Gastrocnemius medialis (tissue), 4 donors: ENCODE measurements around the gene THRB. TPM values are rescaled to one million over a fixed set of nuclear protein-coding genes. Genes with fewer than 3 reads are reported as not detected.

ENCODE experiments used
- ATAC-seq, 2 donors: fragments of 150-250 bp; one replicate each; pipeline ENCODE4 v1.9.1; 2016
- DNase-seq, 2 donors: peaks; one replicate each; pipeline ENCODE4 v3.0.0-alpha.2; 2019
- H3K27ac ChIP-seq, 4 donors: fragments of 200-600 bp; sonication (generic); 1 replicate in 1 of 4; 2 replicates in 3 of 4; pipeline ENCODE4 v1.5.1; 2016 to 2018; ENCODE audit warnings: mild to moderate bottlenecking in 2 of 4, moderate library complexity in 1 of 4
- H3K27me3 ChIP-seq, 3 donors: fragments of 200-600 bp; sonication (generic) in 2 of 3; 1 replicate in 1 of 3; 2 replicates in 2 of 3; pipeline versions ENCODE4 v1.5.1 to v1.6.0; 2016 to 2019; ENCODE audit warnings: mild to moderate bottlenecking in 1 of 3, moderate library complexity in 1 of 3
- H3K36me3 ChIP-seq, 2 donors: fragments of 200-600 bp; sonication (generic) in 1 of 2; one replicate each; pipeline ENCODE4 v1.5.1; 2017 to 2018
- H3K4me1 ChIP-seq, 2 donors: fragments of 200-600 bp; sonication (generic) in 1 of 2; one replicate each; pipeline ENCODE4 v1.5.1; 2016 to 2017; ENCODE audit warnings: mild to moderate bottlenecking in 2 of 2
- H3K4me3 ChIP-seq, 4 donors: fragments of 200-600 bp; sonication (generic) in 3 of 4; 1 replicate in 1 of 4; 2 replicates in 3 of 4; pipeline ENCODE4 v1.5.1; 2016 to 2019; ENCODE audit warnings: mild to moderate bottlenecking in 2 of 4
- H3K9me3 ChIP-seq, 3 donors: fragments of 200-600 bp; sonication (generic) in 2 of 3; 1 replicate in 1 of 3; 2 replicates in 2 of 3; pipeline ENCODE4 v1.5.1; 2016 to 2019
- POLR2A ChIP-seq, 2 donors: fragments of 450-650 bp; IDR thresholded peaks; one replicate each; pipeline ENCODE4 v1.6.1; 2017; ENCODE audit warnings: antibody characterized with exemption in 2 of 2, mild to moderate bottlenecking in 2 of 2, moderate library complexity in 2 of 2
- in situ Hi-C, 4 donors: fragments of 200-750 bp; cut with MboI; loops; one replicate each; pipeline versions ENCODE4 v1.15.0 to v1.8.0; 2017; ENCODE audit warnings: low sequenced_read_pairs in 4 of 4
- intact Hi-C: fragments of 100-400 bp; cut with DNase I; formaldehyde crosslinking; loops from one replicate; pipeline ENCODE4 v1.15.1; 2023; ENCODE audit warnings: low total_unique reads
- total RNA-seq, 4 donors: library from RNA; depleted of rRNA; stranded (reverse); fragments of >200 nt; gene quantifications; one replicate each; pipeline versions ENCODE4 v1.1.0 to v1.2.3, GENCODE V29; 2016
- TF ChIP-seq, protein P1 (sequence below), 5 experiments: fragments of 450-650 bp in 3 of 5; fragments of 200-600 bp in 2 of 5; sonication (generic) in 2 of 5; IDR thresholded peaks in 4 of 5; conservative IDR thresholded peaks in 1 of 5; 1 replicate in 4 of 5; 2 replicates in 1 of 5; pipeline ENCODE4 v1.5.1; 2016 to 2019; ENCODE audit warnings: antibody characterized with exemption in 5 of 5, mild to moderate bottlenecking in 3 of 5, moderate library complexity in 3 of 5

Gene THRB
- total RNA-seq, 4 donors from 2014 or later = 20.1 to 60.0 (median 25.3) TPM

DNA sequence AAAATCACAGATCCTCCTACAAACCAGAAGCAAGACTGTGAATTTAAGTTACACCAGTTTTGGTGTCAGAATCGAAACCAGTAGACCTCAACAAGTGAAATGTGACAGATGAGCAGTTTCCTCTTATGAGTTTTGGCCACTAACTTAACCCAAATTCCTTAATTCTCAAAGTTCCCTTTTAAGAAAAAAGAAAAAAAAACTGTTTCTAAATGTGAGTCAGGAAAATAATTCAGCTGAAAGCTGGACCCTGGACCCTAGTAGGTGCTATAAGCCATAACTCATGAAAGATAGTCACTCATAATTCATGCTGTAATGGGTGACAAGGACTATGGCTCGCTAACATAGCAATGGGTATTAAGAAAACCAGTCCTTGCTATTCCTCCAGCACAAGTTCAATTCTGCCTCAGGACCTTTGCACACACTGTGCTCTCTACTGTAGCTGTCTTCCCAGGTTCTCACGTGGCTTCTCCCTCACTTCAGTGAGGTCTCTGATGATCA is 9.0 kb upstream of the THRB start:
- H3K27me3 ChIP-seq = no peaks in the 10 kb centered on the region
- peaks cover 13 to 17% of the 10 kb centered on the region in 2 donors for H3K4me1 ChIP-seq
- intact Hi-C loops (no loop called here), in situ Hi-C loops (no loop called here)
- ATAC-seq (no peak), DNase-seq (no peak)
- TF ChIP-seq, protein P1, sequence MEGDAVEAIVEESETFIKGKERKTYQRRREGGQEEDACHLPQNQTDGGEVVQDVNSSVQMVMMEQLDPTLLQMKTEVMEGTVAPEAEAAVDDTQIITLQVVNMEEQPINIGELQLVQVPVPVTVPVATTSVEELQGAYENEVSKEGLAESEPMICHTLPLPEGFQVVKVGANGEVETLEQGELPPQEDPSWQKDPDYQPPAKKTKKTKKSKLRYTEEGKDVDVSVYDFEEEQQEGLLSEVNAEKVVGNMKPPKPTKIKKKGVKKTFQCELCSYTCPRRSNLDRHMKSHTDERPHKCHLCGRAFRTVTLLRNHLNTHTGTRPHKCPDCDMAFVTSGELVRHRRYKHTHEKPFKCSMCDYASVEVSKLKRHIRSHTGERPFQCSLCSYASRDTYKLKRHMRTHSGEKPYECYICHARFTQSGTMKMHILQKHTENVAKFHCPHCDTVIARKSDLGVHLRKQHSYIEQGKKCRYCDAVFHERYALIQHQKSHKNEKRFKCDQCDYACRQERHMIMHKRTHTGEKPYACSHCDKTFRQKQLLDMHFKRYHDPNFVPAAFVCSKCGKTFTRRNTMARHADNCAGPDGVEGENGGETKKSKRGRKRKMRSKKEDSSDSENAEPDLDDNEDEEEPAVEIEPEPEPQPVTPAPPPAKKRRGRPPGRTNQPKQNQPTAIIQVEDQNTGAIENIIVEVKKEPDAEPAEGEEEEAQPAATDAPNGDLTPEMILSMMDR (IDR thresholded peaks at IDR 0.05 in 4 of 5, conservative IDR thresholded peaks at IDR 0.05 in 1 of 5) = no peak
- TF ChIP-seq POLR2A (IDR thresholded peaks at IDR 0.05) = no peak
- no peaks in the 10 kb centered on the region for H3K36me3 ChIP-seq
- no peak overlapping the region for H3K4me3 ChIP-seq
- no peaks in the 10 kb centered on the region for H3K9me3 ChIP-seq
- H3K27ac ChIP-seq = no peak overlapping the region

DNA sequence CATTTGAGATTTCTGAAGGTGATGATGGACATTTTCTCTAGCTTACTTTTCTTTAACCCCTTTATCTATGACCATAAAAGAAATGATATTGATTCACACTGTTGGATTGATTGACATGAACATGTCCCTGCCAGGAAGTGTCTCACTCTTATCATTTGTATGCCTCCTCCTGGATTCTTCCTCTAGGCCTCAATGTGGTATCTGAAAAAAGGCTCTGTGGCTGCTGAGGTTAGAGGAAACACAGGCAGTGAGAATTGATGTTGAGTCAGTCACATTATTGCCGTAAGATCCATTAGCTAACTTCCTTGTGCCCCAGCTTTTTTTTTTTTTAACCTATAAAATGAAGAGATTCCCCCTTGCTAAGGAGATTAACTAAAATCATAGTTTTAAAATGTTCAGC is 8.0 kb upstream of the THRB start:
- DNase-seq (no peak), ATAC-seq (no peak)
- no peak overlapping the region for H3K4me3 ChIP-seq
- peaks cover 3 to 8% of the 10 kb centered on the region in 2 donors for H3K4me1 ChIP-seq
- intact Hi-C loops = no loop called here
- in situ Hi-C loops = no loop called here
- H3K9me3 ChIP-seq = no peaks in the 10 kb centered on the region
- H3K27ac ChIP-seq = no peak overlapping the region
- H3K36me3 ChIP-seq = no peaks in the 10 kb centered on the region
- no peak for TF ChIP-seq POLR2A (IDR thresholded peaks at IDR 0.05)
- TF ChIP-seq, protein P1 (IDR thresholded peaks at IDR 0.05 in 4 of 5, conservative IDR thresholded peaks at IDR 0.05 in 1 of 5) = no peak
- no peaks in the 10 kb centered on the region for H3K27me3 ChIP-seq

DNA sequence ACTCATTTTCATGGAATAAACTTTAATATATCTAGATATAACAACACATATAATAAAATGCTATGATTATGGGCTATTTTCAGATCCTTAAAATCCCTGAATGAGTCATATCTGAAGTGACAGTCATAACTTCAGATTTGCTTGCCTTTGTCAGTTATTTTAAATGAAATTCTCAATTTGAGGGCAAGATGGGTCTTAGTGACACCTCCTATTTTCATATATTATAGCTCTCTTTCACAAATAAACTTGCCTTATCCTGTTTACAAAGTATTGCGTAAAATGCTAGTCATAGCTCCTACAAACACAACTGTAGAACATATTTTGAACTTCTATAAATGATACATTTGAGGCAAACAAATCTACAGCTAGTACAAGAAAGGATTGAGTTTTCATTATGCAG is 6.2 kb upstream of the THRB start:
- Histone ChIP-seq H3K27ac (no peak overlapping the region), H3K27me3 (no peaks in the 10 kb centered on the region), H3K4me1 (peaks cover 7 to 8% of the 10 kb centered on the region in 2 donors), H3K36me3 (no peaks in the 10 kb centered on the region), H3K4me3 (no peak overlapping the region), H3K9me3 (no peaks in the 10 kb centered on the region)
- TF ChIP-seq, protein P1 (IDR thresholded peaks at IDR 0.05 in 4 of 5, conservative IDR thresholded peaks at IDR 0.05 in 1 of 5) = no peak
- no peak for TF ChIP-seq POLR2A (IDR thresholded peaks at IDR 0.05)
- intact Hi-C loops (no loop called here), in situ Hi-C loops (no loop called here)
- no peak for ATAC-seq
- DNase-seq = no peak

DNA sequence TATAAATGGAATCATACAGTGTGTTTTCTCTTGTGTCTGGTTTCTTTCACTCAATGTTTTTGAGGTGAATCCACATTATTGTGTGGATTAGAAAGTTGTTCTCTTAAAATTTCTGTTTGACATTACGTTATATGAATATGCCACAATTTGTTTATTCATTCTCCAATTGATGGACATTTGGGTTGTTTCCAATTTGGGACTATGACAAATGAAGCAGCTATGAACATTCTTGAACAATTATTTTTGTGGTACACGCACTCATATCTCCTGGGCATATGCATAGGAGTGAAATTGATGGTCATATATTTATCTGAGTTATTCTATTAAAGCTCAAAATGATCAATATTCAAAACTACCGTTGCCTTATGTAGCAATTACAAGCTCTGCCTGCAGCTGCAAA is 5.3 kb upstream of the THRB start:
- in situ Hi-C loops = loop anchor here in 2 of 4 donors (10.0 kb wide), 2 partner anchors 135 to 235 kb away; no protein-coding TSS in a partner anchor
- intact Hi-C loops = loop anchor here (10.0 kb wide), 1 partner anchor 365 kb away; no protein-coding TSS in a partner anchor
- H3K36me3 ChIP-seq = no peaks in the 10 kb centered on the region
- ATAC-seq (no peak), DNase-seq (no peak)
- H3K9me3 ChIP-seq = no peaks in the 10 kb centered on the region
- H3K4me3 ChIP-seq = no peak overlapping the region
- H3K27me3 ChIP-seq = no peaks in the 10 kb centered on the region
- TF ChIP-seq, protein P1 (IDR thresholded peaks at IDR 0.05 in 4 of 5, conservative IDR thresholded peaks at IDR 0.05 in 1 of 5) = no peak
- no peak for TF ChIP-seq POLR2A (IDR thresholded peaks at IDR 0.05)
- H3K4me1 ChIP-seq = peaks cover 8 to 12% of the 10 kb centered on the region in 2 donors
- no peak overlapping the region for H3K27ac ChIP-seq

DNA sequence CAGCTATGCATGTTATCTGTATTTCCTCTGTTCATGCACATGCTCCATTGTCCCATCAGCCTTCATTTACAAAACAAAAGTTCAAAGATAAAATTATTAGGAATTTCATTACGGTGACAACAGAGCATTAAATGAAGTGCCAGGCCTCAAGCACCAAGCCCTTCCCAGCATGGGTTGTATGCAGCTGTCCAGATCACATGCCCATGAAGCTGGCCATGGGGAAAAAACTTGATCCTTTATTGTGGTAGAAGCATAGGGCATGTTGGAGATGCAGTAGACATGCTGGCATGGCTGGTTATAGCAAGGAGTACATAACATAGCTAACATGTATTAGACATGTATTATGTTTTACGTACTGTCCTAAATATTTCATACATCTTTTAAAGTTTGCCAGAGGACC is 4.1 kb upstream of the THRB start:
- in situ Hi-C loops = loop anchor here in 2 of 4 donors (10.0 kb wide), 2 partner anchors 134 to 234 kb away; no protein-coding TSS in a partner anchor
- peaks cover 8 to 12% of the 10 kb centered on the region in 2 donors for H3K4me1 ChIP-seq
- intact Hi-C loops = loop anchor here (1.0 to 10.0 kb wide), 2 partner anchors 235 to 364 kb away; no protein-coding TSS in a partner anchor

More for the DNA sequence above, 4.1 kb upstream of the THRB start:
- H3K9me3 ChIP-seq = no peaks in the 10 kb centered on the region
- no peak overlapping the region for H3K27ac ChIP-seq
- H3K27me3 ChIP-seq = no peaks in the 10 kb centered on the region
- no peak for TF ChIP-seq POLR2A (IDR thresholded peaks at IDR 0.05)
- TF ChIP-seq, protein P1 (IDR thresholded peaks at IDR 0.05 in 4 of 5, conservative IDR thresholded peaks at IDR 0.05 in 1 of 5) = no peak
- H3K4me3 ChIP-seq = no peak overlapping the region
- no peak for ATAC-seq
- DNase-seq = no peak
- no peaks in the 10 kb centered on the region for H3K36me3 ChIP-seq
